HT1080 (cell line): ENCODE measurements around the gene SMTN. TPM values are rescaled to one million over a fixed set of nuclear protein-coding genes. Genes with fewer than 3 reads are reported as not detected.
A peak's percentile ranks its signal among the peaks of the same experiment; 100 is the strongest.
"Not testable (repeated sequence)": the region's sequence is repeated elsewhere in the genome, so short reads cannot be mapped to it uniquely, and the experiment has no call there.

Experiments
- DNase-seq: peaks from one replicate; pipeline ENCODE4 v3.0.0-alpha.2; 2015; ENCODE audit warnings: low read depth
- polyA plus RNA-seq, 2 experiments: library from polyadenylated mRNA; depleted of rRNA; stranded (reverse); fragments of >200 nt; gene quantifications; 2 replicates each; pipeline ENCODE4 v1.2.3, GENCODE V29; 2015
- total RNA-seq: library from RNA; depleted of rRNA; stranded (reverse); fragments of >200 nt; shearing (Covaris generic); gene quantifications from 2 replicates; pipeline ENCODE4 v1.2.3, GENCODE V29; 2014; rRNA removed

SMTN gene
- 96.3 and 116 TPM in 2 replicates for total RNA-seq
- 91.7 and 101 TPM in 2 replicates for polyA plus RNA-seq (2015; cell fraction: cytosol; rRNA removed)
- polyA plus RNA-seq (2015; cell fraction: nucleus; rRNA removed) = 314 and 335 TPM in 2 replicates

DNA sequence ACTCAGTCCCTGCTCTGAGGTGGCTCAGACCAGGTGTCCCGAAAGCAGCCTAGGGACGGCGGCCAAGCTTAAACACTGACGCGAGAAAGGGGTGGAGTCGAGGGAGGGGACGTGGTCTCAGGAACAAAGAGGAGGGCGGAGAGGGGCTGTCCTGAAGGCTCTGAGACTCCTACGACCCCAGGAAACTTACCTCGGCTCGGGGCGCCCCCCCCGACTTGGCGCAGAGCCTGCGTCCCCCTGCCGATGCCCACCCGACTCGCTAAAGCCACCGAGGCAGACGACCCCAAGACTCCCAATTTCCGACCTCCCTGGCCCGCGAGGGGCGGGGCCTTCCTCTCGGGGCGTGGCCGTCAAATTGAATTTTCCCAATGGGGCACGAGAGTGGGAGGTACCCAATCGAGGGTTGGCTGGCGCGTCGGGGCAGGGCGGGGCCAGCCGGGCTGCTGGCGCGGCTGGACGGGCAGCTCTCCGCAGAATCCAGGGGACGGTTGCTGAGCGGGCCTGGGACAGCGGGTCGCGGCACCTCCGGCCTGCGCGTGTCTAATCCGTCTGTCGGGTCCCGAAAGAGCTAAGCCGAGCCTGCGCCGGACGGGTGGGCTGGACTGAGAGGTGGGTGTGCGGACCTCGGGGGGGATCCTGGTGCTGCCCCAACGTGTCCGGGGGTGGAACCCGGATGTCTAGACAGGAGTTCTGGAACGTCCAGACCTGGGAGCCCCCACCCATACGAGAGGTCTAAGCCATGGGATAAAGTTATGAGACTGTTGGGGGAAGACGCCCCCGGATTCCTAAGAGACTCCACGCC is at the start of gene SMTN:
Gene SMTN, plus strand, starts transcription at position 471 of the 802 bp plus-strand sequence. CDS start 1,941 bp downstream, outside the sequence.
- DNase-seq = peak; percentile 87

DNA sequence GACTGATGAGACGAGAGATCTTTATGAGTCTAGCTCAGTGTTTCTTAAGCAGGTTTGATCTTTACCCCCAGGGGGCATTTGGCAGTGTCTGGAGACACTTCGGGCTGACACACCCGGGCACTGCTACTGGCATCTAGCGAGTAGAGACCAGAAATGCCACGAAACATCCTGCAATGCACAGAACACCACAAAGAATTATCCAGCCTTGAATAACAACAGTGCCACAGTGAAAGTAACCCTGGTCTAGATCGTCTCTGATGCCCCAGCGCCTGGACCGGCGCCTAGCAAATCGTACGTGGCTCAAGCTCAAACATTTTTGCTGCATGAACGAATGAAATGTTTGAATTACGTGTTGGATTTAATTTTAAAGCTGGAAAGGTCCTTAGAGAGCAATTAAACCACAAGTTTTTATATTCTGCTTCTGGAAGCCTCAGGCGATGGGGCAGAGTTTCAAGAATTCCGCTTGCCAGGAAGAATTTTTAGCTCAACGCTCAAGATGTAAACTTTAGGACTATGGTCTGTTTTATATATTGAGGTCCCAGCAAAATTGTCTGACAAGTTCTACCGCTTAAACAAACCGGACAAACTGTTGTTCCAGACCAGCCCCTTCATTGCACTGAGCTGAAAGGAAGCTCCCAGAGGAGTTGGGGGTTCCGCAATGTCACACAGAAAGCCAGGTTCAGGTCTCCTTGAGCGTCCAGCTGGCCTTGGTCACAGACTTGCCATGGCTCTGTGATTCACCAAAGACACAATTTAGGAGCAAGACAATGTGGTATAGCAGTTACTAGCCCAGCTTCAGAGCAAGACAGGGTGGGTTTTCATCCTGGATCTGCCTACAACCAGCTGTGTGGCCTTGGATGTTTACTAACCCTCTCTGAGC is 44.2 kb upstream of the SMTN start:
- peak; percentile 53 for DNase-seq

DNA sequence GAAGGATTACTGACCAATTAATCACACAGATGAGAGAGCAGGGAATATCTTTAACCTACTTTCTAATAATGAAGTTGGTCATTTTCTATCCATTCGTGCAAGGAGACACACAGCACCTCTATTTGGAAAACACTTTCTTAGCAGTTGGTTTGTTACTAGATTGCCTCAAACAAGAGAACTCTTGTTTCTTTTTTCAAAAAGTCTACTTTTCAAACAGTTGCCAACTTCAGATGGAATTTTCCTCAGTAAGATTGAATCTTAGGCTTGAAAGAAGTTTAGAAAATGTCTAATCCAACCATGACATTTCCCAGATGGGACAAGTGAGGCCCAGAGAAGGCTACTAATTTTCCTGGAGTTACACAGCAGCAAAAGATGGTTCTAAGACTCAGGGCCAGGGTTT is 42.4 kb upstream of the SMTN start:
- DNase-seq = no peak

DNA sequence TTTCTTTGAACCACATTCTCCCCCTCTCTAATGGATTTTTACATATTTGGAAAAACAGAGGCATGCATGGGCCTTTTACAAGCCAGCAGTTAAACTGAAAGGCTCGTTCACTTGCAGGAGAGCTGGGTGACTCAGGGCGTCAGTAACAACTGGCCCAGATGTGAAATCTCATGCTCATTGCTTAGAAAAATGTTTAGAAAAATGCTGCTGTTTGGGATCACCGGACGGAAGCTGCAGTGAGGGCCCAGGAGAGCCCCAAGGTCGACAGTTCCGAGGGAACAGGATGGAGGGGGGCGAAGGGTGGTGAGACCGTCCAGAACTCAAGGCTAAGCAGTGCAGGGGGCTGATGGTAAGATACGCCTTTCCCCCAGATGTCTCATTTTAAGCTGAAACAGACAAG is 41.7 kb upstream of the SMTN start:
- DNase-seq = no peak

DNA sequence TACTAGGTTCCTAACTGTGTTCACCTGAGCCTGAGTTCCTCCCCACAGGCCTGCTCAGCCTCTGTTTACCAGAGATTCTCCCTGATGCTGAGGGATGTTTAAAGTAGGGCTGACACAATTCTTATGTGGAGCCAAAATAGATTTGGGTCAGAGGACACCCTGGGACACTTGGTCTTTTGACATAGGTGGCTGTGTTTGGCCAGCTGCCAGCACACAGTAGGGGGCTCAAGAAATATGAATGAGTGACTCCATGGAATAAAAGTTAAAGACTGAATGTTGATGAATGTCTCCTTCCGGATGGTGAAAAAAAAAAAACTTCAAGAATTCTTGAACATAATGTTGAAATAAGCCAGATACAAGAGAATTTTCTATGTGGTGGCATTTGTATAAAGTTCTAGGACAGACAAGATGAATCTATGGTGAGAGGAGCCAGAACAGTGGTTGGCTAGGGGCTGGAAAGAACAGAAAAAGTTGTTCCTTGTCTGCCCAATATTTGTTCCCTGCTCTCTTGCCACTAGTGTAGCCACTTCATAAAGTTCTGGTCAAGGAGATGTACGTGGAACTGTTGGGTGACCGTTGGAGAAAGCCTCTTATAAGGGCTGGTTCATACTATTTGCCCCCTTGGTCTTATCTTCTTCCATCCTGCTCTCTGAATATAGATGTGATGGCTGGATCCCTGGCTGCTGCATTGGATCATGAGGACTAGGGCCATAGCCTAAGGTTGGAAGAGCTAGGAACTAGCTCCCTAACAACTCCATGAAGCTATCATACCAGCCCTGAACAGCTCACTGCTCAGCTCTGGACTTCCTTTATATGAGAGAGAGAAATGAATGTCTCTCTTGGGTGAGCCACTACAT is 40.3 kb upstream of the SMTN start:
- DNase-seq = no peak

DNA sequence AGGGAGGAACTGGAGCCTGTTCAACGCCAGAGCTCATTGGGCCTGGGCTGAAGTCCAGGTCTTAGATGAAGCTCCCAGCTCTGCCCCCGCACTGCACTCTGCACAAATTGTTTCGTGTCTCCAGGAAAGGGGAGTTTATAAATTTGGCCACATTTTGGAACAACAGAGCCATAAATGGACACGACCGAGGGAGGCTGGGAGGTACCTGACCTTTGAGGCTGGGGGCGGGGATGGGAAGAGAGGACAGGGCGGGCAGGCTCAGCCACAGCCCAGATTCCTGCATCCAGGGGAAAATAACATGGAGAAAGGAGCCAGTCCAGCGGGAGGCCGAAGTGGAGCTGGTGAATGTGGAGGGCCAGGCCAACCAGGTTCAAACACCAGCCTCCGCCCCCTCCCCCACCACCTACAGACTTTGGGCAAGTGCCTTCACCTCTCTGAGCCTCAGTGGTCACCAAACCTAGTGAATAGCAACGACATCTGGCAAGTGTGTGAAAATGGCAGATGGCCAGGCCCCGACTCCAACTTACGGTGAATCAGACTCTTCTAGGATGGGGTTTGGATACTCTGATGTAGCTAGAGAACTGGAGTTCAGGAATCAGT is 36.8 kb upstream of the SMTN start:
- DNase-seq = no peak

DNA sequence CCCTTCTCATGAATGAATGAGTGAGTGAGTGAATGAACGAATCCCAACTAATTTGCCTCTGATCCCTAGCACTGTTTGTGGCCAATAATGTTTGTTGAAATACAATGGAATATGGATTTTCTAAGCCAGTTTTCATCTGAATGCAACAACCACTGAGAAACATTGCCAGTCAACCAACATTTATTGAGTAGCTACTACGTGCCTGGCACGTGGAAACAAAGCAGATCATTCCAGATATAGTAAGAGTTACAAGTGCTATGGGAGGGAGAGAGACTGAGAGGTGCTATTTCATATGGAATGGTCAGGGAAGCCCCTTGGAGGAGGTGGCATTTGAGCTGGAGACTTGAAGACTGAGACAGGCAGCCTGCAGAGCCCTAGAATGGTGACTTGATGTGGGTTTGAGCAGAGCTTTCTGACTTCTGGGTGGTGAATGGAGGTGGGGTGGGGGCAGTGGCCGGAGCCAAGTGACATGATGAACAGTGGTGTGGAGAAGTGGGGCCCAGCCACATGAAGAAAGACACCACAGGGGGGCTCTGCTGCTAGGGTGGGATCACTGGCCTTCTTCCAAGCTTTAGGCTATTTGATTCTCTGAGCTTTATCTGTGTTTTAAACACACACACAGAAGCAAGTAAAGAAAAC is 35.1 kb upstream of the SMTN start:
- DNase-seq = no peak

DNA sequence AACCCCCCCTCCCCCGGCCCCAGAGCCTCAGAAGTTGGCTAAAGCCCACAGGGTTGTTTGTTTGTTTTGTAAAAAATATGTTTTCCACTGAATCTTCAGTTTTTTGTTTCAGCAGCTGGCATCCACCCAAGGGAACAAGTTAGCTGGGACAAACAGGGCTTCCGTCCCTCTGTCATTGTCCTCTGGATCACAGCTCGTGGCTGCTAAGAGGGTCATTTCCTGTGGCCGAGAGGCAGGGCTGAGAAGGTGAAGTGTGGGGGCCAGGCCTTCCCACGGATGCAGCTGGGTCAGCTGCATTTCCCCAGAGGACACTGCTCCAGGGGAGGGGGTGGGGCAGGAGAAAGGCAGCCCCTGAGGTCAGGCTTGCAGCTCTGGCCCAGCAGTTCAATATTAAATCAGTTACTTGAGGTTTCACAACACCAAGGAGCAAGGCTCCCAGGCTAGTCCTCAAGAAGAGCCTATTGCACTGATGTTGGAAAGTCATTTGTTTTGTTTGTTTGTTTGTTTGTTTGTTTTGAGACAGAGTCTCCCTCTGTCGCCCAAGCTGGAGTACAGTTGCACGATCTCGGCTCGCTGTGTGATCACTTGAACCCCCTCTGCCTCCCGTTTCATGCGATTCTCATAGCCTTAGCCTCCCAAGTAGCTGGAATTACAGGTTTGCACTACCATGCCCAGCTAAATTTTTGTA is 34.4 kb upstream of the SMTN start:
- DNase-seq = no peak

DNA sequence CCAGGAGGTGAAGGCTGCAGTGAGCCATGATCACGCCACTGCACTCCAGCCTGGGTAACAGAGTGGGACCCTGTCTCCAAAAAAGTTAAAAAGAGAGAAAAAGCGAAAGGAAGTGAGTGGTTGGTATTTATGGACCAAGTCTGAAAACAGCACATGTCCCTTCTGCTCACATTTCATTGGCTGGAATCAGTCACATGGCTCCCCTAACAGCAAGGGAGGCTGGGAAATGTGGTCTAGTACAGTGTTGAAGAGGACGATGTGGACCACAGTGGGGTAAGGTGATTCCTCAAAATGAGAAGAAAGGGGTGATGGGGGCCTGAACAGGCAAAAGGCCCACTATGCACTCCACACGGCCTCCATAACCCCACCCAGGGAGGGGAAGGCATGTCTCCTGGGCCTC is 32.5 kb upstream of the SMTN start:
- DNase-seq = no peak

DNA sequence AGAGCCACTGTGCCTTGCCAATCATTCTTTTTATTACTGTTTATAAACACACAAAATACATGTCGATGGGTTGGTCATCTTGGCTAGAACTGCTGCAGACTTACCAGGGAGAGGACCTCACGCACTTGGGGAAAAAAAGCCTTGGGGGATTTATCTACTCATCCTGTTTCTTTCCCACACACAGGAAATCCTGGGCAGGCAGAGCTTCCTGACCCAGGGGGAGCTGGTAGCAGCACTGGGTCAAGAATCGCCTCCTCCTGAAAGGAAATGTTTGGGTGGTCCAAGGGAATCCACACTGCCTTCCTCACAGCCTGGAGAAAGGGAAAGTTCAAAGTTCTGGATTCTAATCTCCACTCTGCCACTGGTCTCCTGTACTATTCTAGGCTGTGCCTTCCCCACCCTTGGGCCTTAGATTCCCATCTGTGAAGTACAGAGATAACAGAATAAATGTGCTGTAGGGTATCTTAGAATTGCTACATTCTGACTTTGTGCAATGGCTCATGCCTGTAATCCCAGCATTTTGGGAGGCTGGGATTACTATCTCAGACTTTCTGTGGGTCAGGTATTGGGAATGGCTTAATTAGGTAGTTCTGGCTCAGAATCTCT is 31.2 kb upstream of the SMTN start:
- DNase-seq = peak; percentile 48

DNA sequence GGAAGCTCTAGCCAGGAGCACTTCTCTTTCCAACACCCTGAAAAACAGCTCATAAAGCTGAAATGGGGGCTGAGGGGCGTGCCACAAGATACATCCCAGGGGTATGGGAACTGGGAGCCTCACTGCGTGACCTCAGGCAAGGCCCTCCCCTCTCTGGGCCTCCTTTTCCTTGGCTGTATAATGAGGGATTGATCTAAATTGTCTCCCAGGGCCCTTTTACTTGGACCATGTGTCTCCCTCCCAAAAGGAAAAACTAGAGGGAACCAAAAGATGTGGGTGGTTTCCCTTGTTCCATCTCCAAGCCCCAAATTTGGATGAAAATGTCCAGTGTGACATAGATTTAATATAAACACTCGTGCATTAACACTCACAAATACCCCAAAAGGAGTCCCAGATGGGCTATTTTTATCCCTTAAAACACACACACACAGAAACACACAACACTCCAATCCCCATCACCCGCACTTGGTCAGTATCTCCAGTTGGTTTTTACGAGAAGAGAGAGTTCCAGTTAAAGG is 25.9 kb upstream of the SMTN start:
- DNase-seq = no peak

DNA sequence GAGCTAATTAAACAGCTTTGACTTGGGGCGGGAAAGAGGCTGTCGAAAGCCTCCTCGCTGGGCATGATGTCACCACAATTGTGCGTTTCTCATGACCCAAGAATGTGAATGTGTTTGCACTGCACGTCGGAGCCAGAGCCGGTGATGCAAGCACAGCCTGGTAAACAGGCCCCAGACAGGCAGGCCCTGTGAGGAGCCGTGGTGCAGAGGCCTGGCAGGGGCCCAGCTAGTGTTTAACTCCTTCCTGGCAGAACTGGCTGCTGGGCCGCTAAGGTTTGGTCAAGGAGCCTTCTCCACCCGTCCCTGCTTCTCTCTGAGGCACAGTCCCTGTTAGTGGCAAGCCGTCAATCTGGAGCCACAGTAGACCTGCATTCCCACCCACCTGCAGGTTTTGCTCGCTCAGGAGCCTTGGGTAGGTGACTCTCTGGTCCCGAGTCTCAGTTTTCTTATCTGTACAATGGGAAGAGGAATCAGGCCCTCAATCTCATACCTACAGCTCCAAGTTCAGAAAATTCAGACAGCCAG is 25.4 kb upstream of the SMTN start:
- DNase-seq = peak; percentile 90

DNA sequence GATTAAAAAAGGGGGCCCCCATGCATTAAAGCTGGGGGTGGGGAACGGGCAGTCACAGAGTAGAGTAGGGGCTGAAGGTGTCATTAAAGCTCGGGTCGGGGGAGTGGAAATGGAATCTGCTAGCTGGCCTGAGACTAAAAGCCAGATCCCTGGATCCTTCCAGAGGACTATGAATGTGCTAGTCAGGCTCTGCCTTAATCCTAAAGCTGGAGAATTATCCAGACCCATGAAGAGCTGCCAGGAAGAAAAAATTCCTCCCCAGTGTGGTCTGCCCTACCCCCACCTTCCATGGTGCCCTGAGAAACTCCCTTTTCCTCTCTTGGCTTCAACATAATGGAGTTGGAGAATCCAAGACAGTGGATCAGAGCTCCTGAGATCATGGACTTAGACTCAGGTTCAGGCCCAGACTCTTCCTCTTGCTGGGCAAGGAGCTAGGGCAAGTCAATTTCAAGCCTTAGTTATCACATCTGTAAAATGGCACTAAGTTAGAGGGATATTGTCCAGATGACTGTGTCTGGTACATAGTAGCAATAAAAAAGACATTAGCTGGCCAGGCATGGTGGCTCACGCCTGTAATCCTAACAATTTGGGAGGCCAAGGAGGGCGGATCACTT is 24.0 kb upstream of the SMTN start:
- DNase-seq = no peak

DNA sequence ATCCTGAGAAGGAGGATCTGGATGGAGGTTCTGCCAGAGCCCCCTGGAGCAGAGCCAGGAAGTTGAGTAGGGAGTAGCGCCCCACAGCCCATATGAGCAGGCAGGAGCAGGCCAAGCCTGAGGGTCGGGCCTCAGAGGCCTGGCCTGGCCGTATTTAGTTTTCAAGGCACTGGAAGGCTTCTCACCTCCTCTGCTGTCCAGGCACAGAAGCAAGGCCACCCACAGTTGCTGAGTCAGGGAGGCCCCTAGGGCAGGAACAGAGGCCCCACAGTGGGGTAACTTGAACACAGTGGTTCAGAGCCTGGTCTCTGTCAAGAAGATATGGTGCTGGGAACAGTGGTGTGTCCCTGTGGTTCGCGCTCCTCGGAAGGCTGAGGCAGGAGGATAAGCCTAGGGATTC is 21.5 kb upstream of the SMTN start:
- not testable (repeated sequence) for DNase-seq

DNA sequence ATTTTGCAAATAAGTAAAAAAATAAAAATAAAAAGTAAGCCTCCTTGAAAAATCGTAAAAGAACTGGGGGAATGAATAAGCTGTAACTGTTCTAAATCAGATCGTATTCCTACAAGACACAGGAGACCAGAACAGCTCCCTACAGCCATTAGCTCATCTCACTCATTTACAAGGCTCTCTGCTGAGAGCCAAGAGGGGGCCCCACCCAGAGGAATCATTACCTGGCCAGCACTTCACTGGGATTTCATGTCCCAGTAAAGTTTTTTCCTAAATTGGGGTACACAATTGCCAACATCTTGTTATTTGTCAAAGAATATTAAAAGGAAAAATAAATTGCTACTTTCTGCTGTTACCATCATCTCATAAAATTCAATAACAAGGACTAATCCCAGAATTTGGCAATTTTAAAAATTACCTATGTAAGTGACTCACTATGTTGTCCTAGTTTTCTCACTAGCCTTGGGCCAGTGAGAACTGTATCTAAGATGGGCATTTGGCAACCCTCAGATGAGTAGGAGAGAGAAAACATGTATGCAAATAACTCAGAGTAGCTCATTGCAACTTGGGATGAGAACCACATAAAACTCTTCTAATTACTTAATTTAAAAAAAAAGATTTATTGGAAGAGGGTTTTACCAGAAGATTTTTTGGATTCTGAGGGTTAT is 18.4 kb upstream of the SMTN start:
- DNase-seq = no peak

DNA sequence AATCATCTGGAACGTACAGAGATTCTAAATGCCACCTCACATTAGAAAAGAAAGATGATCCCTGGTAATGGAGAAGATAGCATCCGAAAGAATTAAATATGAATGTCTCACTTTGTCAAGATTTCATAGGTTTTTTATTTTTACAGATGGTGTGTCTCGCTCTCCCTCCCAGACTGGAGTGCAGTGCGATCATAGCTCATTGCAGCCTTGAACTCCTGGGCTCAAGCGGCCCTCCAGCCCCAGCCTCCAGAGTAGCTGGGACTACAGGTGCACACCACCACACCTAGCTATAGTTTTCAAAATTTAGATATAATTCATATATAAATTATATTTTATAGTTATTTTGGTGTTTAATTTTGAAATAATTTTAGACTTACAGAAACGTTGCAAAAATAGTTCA is 16.7 kb upstream of the SMTN start:
- DNase-seq = no peak

DNA sequence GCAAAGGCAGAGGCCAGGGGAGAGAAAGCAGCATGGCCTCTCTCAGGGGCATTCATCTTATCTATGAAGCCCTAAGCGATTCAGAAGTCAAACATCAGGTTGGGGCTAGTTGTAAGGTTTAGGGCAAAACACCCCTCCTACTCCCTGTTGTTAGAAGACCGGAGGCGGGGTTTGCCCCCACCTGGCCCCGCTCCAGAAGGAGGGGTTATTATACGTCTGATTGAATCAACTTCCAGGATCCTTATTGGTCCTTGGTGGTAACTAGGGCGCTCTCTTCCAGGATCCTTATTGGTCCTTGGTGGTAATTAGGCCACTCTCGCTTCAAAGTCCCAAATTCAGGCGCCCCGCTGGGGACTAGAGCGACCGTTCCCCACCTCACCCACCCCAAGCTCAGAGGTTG is 12.1 kb upstream of the SMTN start:
- DNase-seq = no peak
